Liver (tissue), 9 donors: Measurements from ENCODE around the gene PRR15L. TPM values are rescaled to one million over a fixed set of nuclear protein-coding genes. Genes with fewer than 3 reads are reported as not detected.

Experiments used
- DNase-seq: peaks from one replicate; pipeline ENCODE4 v3.0.0-alpha.2; 2017; ENCODE audit warnings: low spot score
- H3K27ac ChIP-seq, 2 donors: one replicate each; pipeline ENCODE4 v1.7.0; 2013; ENCODE audit warnings: inconsistent platforms in 2 of 2, low read length in 2 of 2, control low read depth in 1 of 2, low read depth in 1 of 2, mild to moderate bottlenecking in 1 of 2
- H3K27me3 ChIP-seq, 4 donors: one replicate each; pipeline versions ENCODE4 v1.6.1 to v1.7.0; 2013; ENCODE audit warnings: low read length in 3 of 4, inconsistent platforms in 1 of 4, mild to moderate bottlenecking in 1 of 4, moderate library complexity in 1 of 4; ENCODE audit not compliant: control insufficient read depth in 4 of 4, insufficient read depth in 4 of 4
- H3K36me3 ChIP-seq, 4 donors: one replicate each; pipeline versions ENCODE4 v1.6.1 to v1.7.0; 2013; ENCODE audit warnings: low read length in 3 of 4, mild to moderate bottlenecking in 3 of 4, low read depth in 1 of 4, moderate library complexity in 1 of 4; ENCODE audit not compliant: control insufficient read depth in 4 of 4, insufficient read depth in 3 of 4
- H3K4me1 ChIP-seq, 4 donors: one replicate each; pipeline versions ENCODE4 v1.6.1 to v1.7.0; 2013; ENCODE audit warnings: low read length in 3 of 4, mild to moderate bottlenecking in 3 of 4, moderate library complexity in 1 of 4; ENCODE audit not compliant: control insufficient read depth in 4 of 4, insufficient read depth in 4 of 4
- H3K4me3 ChIP-seq, 3 donors: one replicate each; pipeline versions ENCODE4 v1.6.1 to v1.7.0; 2013; ENCODE audit warnings: low read length in 3 of 3, control low read depth in 1 of 3, low read depth in 1 of 3, mild to moderate bottlenecking in 1 of 3
- H3K9ac ChIP-seq, 2 donors: one replicate each; pipeline ENCODE4 v1.7.0; 2013; ENCODE audit warnings: low read length in 2 of 2, mild to moderate bottlenecking in 2 of 2, moderate library complexity in 2 of 2, control low read depth in 1 of 2, low read depth in 1 of 2
- H3K9me3 ChIP-seq, 4 donors: one replicate each; pipeline versions ENCODE4 v1.6.1 to v1.7.0; 2013; ENCODE audit warnings: low read length in 3 of 4; ENCODE audit not compliant: control insufficient read depth in 4 of 4
- EGR1 ChIP-seq, 2 donors: IDR thresholded peaks; 2 replicates each; pipeline ENCODE4 v1.6.1; 2016 to 2018; ENCODE audit warnings: antibody characterized with exemption in 2 of 2, low read depth in 2 of 2
- FOXA1 ChIP-seq: IDR thresholded peaks from 2 replicates; pipeline ENCODE4 v1.6.1; 2016; ENCODE audit warnings: antibody characterized with exemption
- FOXA2 ChIP-seq: IDR thresholded peaks from 2 replicates; pipeline ENCODE4 v1.6.1; 2016; ENCODE audit warnings: antibody characterized with exemption
- HNF4A ChIP-seq, 2 donors: conservative IDR thresholded peaks; 2 replicates each; pipeline ENCODE4 v1.6.1; 2016; ENCODE audit warnings: antibody characterized with exemption in 2 of 2, mild to moderate bottlenecking in 2 of 2
- JUND ChIP-seq, 2 donors: IDR thresholded peaks; 2 replicates each; pipeline ENCODE4 v1.6.1; 2016; ENCODE audit warnings: antibody characterized with exemption in 2 of 2
- NR2F2 ChIP-seq: IDR thresholded peaks from 2 replicates; pipeline ENCODE4 v1.6.1; 2016; ENCODE audit warnings: antibody characterized with exemption
- RAD21 ChIP-seq, 2 donors: IDR thresholded peaks; 2 replicates each; pipeline ENCODE4 v1.6.1; 2016; ENCODE audit warnings: antibody characterized with exemption in 2 of 2, mild to moderate bottlenecking in 2 of 2
- RXRA ChIP-seq, 2 donors: IDR thresholded peaks; 2 replicates each; pipeline ENCODE4 v1.6.1; 2017 to 2018; ENCODE audit warnings: antibody characterized with exemption in 2 of 2, mild to moderate bottlenecking in 1 of 2
- SP1 ChIP-seq: IDR thresholded peaks from 2 replicates; pipeline ENCODE4 v1.6.1; 2018; ENCODE audit warnings: antibody characterized with exemption, mild to moderate bottlenecking
- TAF1 ChIP-seq: conservative IDR thresholded peaks from 2 replicates; pipeline ENCODE4 v1.6.1; 2016; ENCODE audit warnings: antibody characterized with exemption, mild to moderate bottlenecking
- WGBS: extraction: QIAGEN DNeasy Blood & Tissue Kit; methylation state at CpG from one replicate; pipeline ENCODE4 v1.1.7; 2013; 5-methylcytosine and 5-hydroxymethylcytosine counted together
- polyA plus RNA-seq, 2 donors: library from polyadenylated mRNA; stranded (reverse) in 1 of 2; unstranded in 1 of 2; fragments of 200-250 nt in 1 of 2; fragments of >200 nt in 1 of 2; fragmentation: Nextera tagmentation in 1 of 2; extraction: Ambion mirVana in 1 of 2; gene quantifications; one replicate each; pipeline versions ENCODE4 v1.2.1 to v1.2.3, GENCODE V29; 2013 to 2015
- total RNA-seq, 2 donors: library from RNA; depleted of rRNA; stranded (reverse); fragments of >200 nt; gene quantifications; one replicate each; pipeline ENCODE4 v1.2.3, GENCODE V29; 2014
- TF ChIP-seq, protein P1 (sequence below): IDR thresholded peaks from 2 replicates; pipeline ENCODE4 v1.6.1; 2016; ENCODE audit warnings: antibody characterized with exemption
- TF ChIP-seq, protein P2 (sequence below): IDR thresholded peaks from 2 replicates; pipeline ENCODE4 v1.6.1; 2016; ENCODE audit warnings: antibody characterized with exemption
- TF ChIP-seq, protein P3 (sequence below): IDR thresholded peaks from 2 replicates; pipeline ENCODE4 v1.6.1; 2016; ENCODE audit warnings: antibody characterized with exemption
- TF ChIP-seq, protein P4 (sequence below): IDR thresholded peaks from 2 replicates; pipeline ENCODE4 v1.6.1; 2016; ENCODE audit warnings: antibody characterized with exemption, mild to moderate bottlenecking
- TF ChIP-seq, protein P5 (sequence below): fragments of 150-350 bp; IDR thresholded peaks from 2 replicates; pipeline ENCODE4 v1.5.1; 2017; ENCODE audit warnings: improper control_type of control experiment, low read depth, low read length; ENCODE audit not compliant: missing input control
- donor health status: healthy.
- donor health status: healthy.
- donor health status: healthy.
- donor health status: healthy.
- donor health status: healthy.

PRR15L gene
- total and polyA plus RNA-seq, 4 donors: 0.83 to 11.0 (median 1.9) TPM

DNA sequence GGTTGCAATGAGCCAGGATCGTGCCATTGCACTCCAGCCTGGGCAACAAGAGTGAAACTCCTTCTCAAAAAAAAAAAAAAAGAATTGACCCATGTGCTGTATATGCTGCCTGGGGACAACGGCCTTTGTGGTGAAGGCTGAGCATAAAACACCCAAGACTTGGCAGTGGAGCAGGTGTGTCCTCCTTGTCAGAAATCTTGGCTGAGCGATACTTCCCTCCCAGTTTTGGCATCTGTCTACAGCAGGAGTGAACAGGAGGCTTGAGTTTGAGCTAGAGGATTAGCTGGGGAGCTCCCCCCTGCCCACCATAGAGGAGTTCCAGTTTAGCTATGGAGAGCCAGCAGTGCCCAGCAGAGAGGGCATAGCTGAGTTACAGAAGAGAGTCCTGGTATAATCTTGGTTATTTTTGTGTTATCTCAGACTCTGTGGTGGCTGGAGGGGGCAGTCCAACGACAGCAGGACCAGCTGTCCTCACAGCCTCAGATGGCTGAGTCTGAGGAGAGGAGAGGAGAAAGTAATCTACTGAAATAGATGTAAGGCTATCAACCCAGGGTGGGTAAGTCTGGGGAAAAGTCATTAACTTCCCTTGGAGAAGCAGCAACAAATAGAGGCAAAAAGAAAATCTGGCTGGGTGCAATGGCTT, 43.3 kb downstream of the PRR15L start:
- Histone ChIP-seq H3K9me3 (no peaks in the 10 kb centered on the region), H3K4me3 (no peak overlapping the region), H3K27ac (no peak overlapping the region), H3K36me3 (peaks cover 5 to 7% (median 6%) of the 10 kb centered on the region in 4 donors), H3K27me3 (no peaks in the 10 kb centered on the region), H3K9ac (no peak overlapping the region), H3K4me1 (no peaks in the 10 kb centered on the region)
- no peak for DNase-seq
- 88% methylated on average over 4 of the region's 4 CpGs for WGBS
- TF ChIP-seq, protein P1, sequence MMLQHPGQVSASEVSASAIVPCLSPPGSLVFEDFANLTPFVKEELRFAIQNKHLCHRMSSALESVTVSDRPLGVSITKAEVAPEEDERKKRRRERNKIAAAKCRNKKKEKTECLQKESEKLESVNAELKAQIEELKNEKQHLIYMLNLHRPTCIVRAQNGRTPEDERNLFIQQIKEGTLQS: no peak
- TF ChIP-seq EGR1 (IDR thresholded peaks at IDR 0.05; ENCODE audit: low read depth in 2 of 2) (no peak), RXRA (IDR thresholded peaks at IDR 0.05) (no peak), FOXA2 (no peak), RAD21 (IDR thresholded peaks at IDR 0.05) (no peak), JUND (IDR thresholded peaks at IDR 0.05) (no peak), TAF1 (no peak)
- TF ChIP-seq, protein P2, sequence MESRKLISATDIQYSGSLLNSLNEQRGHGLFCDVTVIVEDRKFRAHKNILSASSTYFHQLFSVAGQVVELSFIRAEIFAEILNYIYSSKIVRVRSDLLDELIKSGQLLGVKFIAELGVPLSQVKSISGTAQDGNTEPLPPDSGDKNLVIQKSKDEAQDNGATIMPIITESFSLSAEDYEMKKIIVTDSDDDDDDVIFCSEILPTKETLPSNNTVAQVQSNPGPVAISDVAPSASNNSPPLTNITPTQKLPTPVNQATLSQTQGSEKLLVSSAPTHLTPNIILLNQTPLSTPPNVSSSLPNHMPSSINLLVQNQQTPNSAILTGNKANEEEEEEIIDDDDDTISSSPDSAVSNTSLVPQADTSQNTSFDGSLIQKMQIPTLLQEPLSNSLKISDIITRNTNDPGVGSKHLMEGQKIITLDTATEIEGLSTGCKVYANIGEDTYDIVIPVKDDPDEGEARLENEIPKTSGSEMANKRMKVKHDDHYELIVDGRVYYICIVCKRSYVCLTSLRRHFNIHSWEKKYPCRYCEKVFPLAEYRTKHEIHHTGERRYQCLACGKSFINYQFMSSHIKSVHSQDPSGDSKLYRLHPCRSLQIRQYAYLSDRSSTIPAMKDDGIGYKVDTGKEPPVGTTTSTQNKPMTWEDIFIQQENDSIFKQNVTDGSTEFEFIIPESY: no peak
- TF ChIP-seq, protein P3, sequence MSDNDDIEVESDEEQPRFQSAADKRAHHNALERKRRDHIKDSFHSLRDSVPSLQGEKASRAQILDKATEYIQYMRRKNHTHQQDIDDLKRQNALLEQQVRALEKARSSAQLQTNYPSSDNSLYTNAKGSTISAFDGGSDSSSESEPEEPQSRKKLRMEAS: no peak
- TF ChIP-seq, protein P4, sequence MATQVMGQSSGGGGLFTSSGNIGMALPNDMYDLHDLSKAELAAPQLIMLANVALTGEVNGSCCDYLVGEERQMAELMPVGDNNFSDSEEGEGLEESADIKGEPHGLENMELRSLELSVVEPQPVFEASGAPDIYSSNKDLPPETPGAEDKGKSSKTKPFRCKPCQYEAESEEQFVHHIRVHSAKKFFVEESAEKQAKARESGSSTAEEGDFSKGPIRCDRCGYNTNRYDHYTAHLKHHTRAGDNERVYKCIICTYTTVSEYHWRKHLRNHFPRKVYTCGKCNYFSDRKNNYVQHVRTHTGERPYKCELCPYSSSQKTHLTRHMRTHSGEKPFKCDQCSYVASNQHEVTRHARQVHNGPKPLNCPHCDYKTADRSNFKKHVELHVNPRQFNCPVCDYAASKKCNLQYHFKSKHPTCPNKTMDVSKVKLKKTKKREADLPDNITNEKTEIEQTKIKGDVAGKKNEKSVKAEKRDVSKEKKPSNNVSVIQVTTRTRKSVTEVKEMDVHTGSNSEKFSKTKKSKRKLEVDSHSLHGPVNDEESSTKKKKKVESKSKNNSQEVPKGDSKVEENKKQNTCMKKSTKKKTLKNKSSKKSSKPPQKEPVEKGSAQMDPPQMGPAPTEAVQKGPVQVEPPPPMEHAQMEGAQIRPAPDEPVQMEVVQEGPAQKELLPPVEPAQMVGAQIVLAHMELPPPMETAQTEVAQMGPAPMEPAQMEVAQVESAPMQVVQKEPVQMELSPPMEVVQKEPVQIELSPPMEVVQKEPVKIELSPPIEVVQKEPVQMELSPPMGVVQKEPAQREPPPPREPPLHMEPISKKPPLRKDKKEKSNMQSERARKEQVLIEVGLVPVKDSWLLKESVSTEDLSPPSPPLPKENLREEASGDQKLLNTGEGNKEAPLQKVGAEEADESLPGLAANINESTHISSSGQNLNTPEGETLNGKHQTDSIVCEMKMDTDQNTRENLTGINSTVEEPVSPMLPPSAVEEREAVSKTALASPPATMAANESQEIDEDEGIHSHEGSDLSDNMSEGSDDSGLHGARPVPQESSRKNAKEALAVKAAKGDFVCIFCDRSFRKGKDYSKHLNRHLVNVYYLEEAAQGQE: no peak
- TF ChIP-seq, protein P5, sequence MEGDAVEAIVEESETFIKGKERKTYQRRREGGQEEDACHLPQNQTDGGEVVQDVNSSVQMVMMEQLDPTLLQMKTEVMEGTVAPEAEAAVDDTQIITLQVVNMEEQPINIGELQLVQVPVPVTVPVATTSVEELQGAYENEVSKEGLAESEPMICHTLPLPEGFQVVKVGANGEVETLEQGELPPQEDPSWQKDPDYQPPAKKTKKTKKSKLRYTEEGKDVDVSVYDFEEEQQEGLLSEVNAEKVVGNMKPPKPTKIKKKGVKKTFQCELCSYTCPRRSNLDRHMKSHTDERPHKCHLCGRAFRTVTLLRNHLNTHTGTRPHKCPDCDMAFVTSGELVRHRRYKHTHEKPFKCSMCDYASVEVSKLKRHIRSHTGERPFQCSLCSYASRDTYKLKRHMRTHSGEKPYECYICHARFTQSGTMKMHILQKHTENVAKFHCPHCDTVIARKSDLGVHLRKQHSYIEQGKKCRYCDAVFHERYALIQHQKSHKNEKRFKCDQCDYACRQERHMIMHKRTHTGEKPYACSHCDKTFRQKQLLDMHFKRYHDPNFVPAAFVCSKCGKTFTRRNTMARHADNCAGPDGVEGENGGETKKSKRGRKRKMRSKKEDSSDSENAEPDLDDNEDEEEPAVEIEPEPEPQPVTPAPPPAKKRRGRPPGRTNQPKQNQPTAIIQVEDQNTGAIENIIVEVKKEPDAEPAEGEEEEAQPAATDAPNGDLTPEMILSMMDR: no peak

DNA sequence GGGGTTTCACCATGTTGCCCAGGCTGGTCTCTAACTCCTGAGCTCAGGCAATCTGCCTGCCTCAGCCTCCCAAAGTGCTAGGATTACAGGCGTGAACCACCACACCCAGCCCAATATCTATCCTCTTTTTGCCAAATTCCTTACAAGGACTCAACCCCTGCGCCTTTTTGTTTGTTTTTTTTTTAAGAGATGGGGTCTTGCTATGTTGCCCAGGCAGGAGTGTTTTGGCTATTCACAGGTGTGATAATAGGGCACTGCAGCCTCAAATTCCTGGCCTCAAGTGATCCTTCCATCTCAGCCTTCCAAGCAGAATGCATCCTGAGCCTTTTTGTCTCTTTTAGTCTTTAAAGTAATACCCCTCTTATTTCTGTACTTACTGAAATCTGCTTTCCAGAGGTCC, 44.6 kb downstream of the PRR15L start:
- Histone ChIP-seq H3K9me3 (no peaks in the 10 kb centered on the region), H3K4me1 (no peaks in the 10 kb centered on the region), H3K27me3 (no peaks in the 10 kb centered on the region), H3K4me3 (no peak overlapping the region), H3K9ac (no peak overlapping the region), H3K36me3 (peaks cover 5 to 7% (median 6%) of the 10 kb centered on the region in 4 donors), H3K27ac (no peak overlapping the region)
- 96% methylated on average over 2 of the region's 2 CpGs for WGBS
- no peak for DNase-seq
- TF ChIP-seq, protein P4: no peak
- TF ChIP-seq HNF4A (conservative IDR thresholded peaks at IDR 0.05) (no peak), SP1 (no peak), NR2F2 (no peak), JUND (IDR thresholded peaks at IDR 0.05) (no peak), FOXA1 (no peak), FOXA2 (no peak)
- TF ChIP-seq, protein P2: no peak
- TF ChIP-seq, protein P5: no peak
